HG03432 (cell line): Measurements from ENCODE around the gene MDM4.

Source experiments
- ATAC-seq: cut with Tn5 transposase; IDR thresholded peaks from one replicate; pipeline ENCODE4 v1.9.1; 2021; ENCODE audit warnings: mild to moderate bottlenecking, moderate library complexity; ENCODE audit not compliant: unreplicated experiment

MDM4 gene

DNA sequence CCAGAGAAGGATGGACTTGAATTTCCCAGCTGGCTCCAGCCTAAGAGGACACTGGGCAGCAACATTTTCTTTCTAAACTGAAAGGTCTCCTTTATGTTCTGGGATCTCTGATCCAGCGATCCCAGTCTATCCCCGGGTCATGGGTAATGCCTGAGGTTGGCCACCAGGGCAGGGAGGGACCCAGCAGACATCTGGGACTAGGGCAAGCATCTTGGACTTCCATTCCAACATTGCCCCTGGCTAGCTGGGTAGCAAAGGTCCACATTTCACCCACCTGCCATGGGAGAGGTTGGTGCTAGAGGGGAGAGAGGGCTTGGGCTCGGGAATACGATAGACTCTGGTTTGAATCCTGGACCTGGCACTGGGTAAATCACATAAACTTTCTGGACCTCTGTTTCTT, 84.8 kb downstream of the MDM4 start:
- no peak for ATAC-seq

DNA sequence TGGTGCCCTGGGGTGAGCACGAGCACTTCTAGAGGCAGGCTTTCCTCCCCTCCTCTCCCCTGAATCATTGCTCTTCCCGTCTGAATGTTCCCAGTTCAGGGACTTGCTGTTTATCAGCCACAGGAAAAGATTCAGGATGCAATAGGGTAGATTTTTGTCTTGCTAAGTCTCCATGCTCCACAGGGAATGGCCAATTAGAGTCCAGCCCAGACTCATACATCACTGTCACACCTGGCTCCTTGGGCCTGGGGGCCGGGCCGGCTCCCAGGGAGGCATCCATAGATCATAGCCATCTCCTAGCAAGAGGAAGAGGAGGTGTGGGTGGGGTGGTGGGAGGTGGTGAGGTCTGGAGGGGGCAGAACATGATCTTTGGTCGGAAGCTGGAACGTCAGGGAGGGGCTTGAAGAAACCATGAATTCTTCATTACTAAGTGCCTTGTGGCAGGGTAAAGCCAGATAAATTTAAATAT, 85.9 kb downstream of the MDM4 start:
- no peak for ATAC-seq

DNA sequence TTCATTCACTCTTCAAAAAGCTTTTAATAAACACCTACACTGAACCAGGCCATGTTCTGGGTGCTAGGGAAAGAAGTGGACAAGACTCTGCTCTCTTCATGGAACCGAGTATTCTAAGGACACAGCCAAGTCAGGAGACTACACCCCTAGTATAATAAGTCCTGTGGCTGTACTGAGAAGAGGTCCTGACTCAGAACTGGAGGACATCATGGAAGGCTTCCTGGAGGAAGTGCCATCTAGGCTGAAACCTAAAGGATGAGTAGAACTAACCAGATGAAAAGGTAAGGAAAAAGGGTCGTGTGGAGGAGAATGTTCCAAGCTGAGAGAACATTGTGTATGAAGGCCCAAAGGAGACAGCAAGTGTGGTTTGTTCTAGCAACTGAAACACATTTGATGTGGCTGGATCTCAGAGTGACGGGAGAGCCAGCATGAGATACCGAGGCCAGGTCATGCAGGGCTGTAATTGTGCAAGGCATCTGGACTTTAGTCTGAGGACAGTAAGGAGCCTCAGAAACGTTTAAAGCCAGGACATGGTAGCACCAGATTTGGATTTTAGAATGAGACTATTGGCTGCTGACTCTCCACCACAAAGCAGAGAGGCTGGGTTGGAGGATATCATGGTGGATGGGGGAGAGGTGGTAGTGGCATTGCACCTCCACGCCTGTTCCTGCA, 86.8 kb downstream of the MDM4 start:
- ATAC-seq = no peak

DNA sequence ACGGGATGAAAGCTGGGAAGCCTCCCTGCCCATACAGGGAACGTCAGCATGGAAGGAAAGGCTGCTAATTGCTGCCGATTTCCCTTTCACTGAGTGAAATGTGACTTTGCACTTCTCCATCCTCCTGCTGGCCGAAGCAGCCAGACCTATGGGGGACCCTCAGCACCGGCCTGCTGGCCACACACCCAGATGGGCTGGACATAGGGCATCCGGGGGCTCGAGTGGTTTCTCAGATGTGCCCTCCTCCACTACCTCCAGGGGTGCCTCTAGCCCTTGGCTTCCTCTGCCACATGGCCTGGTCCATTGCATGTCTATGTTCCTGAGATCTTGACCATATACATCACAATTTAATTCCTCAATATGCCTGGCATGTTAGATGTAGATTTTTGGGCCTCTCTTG, 89.6 kb downstream of the MDM4 start:
- ATAC-seq = no peak
